GM18868 (cell line): ENCODE measurements around the gene SHROOM3.

Experiments used
- ATAC-seq: cut with Tn5 transposase; IDR thresholded peaks from one replicate; pipeline ENCODE4 v1.9.1; 2021; ENCODE audit warnings: mild to moderate bottlenecking, moderate library complexity; ENCODE audit not compliant: unreplicated experiment

SHROOM3 gene

DNA sequence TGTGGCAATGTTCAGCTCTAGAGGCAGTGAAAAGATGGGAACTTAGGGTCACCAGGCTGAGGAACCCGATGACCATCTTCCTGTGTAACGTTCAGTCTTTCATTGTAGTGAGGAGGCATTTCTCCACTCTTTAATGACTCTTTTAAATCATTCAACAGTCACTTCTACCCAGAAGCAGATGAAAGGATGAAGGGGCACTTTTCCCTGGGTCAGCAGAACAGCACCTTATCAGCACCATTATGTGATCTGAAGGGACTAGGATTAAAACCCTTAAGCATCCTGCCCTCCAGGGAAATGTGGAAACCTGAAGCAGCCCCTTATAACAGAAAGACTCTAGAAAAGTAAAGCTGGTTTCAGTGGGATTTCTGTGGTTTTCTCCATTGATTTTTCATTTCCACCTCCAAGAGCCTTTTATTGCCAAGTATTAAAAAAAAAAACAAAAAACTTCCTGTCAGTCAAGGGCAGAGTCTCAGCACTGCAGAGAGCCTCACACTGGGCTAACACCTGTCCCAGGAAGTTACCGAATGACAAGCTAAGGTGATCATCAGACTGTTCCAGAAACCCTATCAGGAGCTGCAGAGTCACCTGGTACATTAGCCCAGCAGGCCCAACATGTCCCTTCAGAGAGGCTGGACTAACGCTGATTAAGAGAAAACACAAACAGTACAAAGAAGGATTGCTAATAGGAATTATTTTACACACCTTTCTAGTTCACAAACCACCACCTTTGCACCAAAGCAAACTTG, 185.9 kb downstream of the SHROOM3 start:
- ATAC-seq = no peak

DNA sequence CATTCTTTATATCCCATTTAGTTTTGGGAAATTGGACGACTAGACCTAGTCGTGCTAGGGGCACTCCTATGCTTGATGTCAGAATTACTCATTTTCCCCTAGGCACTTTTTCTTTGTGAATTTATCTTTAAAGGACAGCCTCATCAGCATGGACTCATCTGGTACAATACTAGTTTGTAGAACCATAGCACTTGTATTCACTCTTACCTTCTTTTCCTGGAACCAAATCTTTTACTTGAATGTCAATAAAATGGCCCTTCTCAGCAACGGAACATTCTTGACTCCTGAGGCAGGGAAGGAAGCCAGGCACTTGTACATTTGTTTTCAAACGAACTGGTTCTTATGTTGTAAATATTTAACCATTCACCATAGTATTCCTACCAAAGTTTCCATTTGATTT, 187.1 kb downstream of the SHROOM3 start:
- no peak for ATAC-seq

DNA sequence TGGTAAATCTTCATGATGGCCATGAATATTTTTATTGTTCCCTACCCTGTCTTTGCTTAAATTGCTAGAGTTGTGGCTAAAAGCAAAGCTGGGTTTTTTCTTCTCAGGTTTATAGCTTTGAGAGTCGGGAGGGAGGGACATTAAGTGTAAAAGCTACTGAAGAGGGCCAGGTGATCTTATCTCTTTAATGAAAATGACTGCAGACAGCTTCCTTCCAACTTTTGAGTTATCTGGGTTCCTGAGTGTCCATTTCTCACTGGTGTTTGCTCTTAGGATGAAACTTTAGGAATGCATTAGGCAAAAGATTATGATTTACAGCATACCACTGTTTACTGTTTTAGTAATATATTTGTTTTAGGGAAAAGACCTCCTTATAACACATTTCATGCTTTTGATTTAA, 187.7 kb downstream of the SHROOM3 start:
- no peak for ATAC-seq

DNA sequence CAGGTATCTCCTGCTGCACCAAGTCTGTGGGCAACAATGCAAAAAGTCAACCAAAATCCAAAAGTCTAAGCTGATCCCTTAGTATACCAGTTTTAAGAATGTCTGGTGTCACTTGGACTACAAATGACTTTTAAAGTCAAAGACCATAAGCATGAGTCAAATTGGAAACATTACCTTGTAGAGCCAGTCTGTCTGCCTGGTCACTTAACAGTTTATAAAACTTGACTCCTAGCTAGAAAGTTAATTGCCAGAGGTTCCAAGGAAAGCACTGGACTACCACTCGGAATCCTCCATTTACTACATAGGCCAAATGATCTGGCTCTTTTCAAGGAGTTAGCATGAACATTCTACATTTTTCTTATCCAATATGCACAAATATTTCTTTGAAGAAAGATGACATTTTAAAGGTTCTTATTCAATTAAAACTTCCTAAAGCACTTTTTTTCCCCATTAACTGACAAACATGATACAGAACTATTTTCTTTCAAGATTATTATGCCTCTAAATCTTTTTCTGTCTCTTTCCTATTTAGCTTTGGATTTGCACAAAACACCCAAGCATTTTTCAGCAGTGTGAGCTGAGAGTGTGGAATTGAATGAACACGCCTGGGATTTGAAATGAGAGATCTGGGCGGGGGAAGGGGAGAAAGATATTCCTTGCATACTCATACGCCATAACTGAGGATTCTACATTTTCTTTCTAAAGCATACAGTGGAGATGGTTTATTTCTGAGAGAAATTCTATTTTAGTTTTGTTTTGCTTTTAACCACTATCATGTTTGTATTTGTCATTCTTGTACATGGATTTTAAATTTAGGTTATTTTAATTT, 188.4 kb downstream of the SHROOM3 start:
- no peak for ATAC-seq

DNA sequence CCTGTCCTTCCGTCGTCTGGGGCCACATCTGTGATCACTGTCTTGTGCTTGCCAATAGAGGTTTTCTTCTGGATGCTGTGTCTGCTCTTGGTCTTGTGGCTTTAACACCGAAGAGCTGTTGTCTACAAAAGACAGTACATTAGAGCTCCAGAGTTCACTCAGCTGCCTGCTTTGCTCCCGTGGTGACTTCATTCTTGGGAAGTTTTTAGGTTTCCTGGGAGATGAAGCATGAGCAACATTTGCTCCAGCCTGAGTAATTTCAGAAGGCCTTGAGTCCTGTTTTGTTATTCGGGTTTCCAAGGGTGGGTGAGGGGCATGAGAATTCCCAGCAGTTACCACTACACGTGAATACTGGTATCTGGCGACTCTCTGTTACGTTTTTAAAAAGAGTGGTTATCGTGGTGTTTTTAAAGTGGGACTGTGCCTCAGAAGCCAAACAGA, 189.2 kb downstream of the SHROOM3 start:
- no peak for ATAC-seq

DNA sequence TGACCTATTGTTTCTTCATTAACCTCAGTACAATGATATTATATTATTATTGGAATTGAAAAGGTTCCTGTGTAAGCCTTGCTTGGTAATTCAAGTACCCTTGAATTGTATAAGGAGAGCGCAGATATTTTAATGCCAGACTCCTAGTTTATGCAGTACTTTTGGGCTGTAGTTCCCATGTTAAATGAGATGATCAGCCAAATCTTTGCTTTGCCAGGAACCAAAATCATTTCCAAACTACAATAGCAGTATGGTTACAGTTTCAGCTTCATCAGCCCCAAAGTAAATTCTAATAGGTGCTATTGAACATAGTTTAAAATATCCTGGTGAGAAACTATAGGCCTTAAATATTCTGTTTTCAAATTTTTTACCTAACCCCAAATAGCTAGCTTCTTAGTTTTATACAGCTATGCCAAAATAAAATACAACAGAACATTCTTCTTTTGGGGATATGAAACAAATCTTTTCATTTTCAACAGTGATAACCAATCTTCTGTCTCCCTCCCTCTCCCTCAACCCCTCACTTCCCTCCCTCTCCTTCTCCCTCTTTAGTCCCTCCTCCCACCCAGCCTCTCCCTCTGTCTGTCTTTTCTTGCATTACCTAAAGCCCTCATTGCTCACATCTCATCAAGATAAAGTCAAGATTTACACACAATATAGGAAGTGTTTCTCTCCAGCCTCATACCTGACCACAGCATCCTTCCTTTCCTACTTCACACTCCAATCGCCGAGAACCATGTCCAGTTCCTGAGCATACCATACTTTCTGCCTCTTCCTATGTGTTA, 190.1 kb downstream of the SHROOM3 start:
- no peak for ATAC-seq

DNA sequence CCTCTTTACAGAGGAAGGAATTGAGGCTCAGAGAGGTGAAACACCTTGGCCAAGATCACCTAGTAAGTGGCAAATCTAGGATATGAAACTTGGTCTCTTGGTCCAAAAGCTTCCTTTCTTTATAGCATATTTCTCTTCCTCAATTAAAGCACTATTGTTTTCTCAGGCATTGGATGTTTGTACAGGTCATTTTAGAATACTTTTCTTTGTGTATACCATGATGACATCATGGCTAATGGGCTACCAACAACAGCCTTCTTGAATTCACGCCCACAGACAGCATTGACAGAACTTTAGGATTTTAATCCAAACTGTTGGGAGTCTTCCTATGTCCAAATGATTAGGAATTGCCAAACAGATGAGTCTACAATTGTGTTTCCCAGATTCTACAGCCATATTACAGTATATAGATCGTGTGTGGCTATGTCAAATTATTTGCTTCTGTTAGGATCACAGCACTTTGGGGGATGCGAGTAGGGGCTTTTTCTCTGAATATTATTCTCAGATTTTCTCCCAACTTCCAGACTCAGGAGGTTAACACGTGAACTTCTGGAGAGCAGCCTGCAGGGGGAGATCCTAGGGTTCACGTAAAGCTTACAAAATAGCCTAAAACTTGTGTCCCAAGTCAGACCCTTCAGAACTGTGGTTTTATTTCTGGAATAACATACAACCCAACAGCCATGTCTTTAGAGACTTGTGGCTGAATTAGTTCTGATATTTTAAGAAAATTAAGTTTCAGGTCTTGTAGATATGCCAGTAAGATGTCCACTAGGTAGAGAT, 191.8 kb downstream of the SHROOM3 start:
- ATAC-seq = no peak

DNA sequence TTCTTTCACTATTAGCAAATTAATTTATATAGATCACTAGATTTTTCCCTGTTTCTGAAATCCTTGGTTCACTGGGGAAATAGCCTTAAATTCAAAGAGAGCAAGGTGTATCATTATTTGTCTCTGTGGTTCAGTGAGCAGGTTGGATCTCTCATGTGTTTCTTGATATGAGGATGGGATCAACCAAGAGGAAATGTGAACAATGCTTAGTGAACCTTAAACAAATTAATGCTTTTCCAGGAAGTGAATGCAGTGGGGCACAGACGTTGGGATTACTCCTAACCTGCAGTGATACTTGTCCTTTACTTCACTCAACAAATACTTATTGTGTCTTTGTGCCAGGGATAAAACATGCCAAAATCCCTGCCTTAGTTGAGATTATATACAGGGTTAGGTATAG, 193.2 kb downstream of the SHROOM3 start:
- ATAC-seq = no peak

DNA sequence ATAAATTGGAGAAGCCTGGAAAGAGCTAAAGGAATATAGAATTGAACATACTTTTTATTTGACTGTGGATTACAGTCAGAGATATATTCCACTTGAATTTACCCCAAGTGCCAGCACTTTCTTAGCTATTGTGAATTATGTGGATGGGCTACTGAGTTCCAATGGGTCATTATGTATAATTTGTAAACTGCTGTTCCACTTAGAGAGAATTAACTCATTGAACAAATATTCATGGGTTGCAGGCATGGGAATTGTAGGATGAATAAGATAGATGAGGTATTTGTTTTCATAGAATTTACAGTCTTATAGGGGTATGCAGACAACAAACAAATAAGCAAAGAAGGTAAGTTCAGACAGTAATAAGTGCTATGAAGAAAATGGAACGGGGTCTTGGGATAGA, 195.7 kb downstream of the SHROOM3 start:
- ATAC-seq = no peak

DNA sequence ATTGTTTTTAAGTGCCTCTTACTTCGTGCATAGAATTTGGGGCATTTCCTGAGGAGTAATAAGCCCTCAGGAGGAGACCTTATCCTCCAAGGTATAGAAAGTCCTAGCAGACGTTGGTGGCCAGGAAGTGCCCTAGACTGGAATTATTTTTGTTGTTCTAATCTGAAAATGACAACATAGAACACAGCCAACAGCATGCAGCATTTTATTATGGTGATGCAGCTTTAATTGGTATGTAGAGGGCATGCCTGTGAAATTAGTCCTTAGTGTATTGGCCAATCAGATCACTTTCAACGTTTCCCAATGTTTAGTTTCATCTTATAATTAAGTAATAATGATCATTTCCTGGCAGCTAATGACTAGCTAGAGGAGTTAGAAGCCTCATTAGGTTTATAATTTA, 199.2 kb downstream of the SHROOM3 start:
- no peak for ATAC-seq

DNA sequence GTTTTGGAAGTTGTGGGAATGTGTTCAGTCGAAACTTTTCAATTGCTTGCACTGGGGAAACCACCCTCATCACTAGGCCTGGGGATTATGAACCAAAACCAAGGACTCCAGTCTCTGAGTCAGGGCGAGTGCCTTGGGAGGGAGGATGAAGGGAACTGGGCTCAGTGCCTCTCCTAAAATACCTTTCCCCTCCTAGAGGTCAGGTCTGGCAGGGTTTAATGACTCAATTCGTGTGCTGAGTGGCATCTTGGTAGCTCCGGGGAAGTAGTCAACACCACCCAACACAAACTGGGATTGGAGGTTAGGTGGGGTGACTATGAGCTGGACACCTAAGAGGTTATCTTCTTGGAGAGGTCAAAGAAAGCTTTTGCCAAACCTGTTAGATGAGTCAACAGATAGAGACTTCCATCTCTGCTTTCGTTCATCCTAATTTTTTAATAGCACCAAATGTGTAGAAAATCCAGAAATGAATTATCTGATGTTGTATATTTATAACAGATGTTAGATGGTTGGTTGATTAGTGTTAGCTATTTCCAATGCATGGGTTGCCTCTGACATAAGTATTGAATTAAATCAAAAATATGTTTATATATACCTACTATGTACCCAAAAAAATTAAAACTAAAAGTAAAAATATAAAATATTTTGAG, 202.8 kb downstream of the SHROOM3 start:
- no peak for ATAC-seq

DNA sequence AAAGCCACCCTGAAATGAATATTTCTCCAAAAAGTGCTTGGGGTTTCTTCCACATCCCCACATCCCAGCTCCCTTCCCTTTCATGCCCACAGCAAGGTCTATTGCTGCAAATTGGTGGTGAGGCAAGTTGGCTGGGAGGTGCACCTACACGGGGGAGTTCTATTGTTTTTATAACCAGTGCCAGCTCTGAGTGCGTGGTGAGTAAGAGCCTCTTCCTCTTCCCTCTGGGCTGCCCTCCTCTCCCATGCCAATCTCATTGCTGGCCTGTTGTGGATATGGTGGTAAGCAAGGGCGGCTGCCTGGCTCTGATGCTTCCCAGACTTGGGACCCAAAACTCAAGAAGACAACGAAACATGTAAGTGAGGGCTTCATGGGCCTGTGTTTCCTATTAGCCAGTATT, 204.3 kb downstream of the SHROOM3 start:
- no peak for ATAC-seq

DNA sequence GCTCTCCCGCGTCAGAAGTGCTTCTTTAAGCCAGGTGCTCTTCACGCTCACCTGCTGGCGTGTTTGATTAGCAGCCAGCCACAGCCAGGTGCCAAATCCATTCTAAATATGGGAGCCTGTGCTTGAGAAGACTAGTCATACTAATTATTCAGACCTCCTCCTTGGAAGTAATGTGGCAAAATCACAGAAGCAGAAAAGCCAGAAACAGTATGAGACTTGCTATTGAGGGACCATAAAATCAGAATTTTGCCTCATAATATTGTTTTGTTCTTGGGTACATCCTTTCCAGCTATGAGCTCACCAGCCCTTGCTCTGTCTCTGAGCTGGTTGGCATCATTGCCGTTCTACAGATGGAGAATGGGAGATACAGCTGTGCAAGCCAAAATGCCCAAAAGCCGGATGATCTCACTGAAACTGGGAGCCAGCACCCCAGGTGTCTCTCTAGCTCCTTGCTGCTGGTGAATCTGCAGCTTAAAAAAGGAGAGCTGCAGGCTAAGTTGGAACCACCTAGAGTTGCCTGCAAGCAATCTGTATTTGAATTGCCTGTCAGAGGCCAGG, 205.4 kb downstream of the SHROOM3 start:
- ATAC-seq = no peak

DNA sequence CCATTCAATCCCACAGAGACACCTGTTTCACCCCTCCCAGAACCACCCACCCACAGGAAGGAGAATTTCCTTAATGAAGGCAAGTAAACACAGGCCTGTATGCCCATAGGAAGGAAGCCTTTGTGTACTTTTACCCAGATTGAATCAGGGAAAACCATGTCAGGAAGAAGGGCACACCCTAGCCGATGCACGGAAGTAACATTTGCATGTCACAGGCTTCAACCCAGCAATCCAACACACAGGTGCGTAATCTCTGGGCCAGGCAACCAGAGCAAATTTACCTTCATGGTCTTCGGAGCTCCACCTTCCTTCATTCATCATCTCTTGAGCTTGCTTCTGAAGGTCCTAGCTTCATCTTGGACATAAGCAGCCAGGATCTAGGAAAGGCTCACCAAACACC, 206.3 kb downstream of the SHROOM3 start:
- ATAC-seq = no peak

DNA sequence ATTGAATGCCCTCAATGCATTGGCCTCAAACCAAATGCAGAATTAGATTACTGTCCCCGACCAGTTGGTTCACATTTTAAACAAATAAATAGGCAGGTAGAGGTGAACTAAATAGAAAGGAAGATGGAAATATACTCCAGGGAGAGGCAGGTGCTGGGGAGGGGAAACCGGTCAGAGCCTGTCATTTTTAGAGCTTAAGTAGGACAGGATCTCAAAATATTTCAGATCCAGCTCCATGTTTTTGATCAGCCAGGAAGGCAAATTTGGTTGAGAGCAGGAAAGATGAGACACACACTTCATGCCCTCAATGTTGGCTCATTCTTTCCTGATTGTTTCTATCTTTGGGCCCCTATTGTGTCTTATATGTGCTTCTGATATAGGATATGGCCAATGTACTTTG, 206.7 kb downstream of the SHROOM3 start:
- ATAC-seq = no peak

DNA sequence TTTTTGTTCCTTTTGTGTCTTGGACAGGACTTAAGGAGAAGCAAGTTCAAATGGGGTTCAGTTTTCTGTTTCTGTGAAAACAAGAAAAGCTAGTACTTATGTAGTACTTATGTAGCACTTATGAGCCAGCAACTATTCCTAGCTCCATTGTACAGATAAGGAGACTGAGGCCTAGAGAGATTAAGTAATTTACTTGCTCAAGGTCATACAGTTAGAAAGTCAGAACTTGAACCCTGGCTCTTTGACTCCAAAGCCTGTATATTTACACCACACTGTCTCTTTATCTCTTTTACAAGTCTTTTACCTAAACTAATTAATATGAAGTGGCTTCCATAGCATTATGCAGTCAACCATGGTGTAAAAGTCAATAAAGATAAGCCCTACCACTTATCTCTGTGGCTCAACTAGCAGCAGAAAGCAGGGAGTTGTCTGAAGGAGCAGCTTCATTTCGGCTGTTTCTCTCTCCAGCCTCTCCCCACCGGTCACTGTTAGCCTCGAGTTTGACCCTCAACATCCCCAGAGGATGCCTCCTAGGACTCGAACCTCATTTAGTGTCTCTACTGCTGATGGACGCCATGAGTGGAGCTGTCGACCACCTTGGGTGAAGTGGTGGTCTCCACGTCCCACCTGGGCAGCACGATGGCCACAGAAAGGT, 209.9 kb downstream of the SHROOM3 start:
- no peak for ATAC-seq

DNA sequence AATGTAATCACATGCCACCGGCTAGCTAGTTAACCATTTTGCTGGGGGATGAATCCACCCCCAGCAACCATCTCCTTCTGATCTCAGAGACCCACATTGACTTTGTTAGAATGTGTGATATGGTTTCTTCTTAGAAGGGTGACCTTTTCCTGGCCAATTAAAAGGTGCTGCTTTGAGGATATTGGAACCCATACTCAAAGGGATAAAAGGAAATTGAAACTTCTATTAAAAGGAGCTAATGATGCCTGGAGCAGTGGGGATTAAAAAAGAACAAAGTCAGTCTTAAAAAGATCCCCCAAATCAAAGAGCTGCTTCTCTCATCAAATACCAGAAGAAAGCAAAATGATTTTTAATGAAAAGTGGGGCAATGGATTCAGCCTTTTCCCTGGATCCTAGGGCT, 214.1 kb downstream of the SHROOM3 start:
- no peak for ATAC-seq

DNA sequence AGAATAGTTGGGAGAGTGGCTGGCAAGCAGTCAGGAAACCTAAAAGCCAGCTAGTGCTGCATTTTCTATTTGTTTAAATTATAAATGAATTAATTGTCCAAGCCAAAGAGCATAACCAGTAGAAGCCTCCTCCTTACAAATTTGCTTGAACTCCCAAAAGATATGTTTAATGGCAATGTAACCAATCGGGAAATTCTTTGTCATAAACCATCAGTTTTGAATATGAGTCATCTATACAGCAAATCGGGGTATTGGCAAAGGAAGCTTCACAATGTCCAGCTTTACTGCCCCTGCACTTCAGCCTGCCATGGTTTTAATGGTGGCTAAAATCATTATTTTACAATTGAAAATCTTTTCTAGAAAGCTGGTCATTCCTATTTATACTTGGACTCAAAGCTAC, 216.6 kb downstream of the SHROOM3 start:
- no peak for ATAC-seq

DNA sequence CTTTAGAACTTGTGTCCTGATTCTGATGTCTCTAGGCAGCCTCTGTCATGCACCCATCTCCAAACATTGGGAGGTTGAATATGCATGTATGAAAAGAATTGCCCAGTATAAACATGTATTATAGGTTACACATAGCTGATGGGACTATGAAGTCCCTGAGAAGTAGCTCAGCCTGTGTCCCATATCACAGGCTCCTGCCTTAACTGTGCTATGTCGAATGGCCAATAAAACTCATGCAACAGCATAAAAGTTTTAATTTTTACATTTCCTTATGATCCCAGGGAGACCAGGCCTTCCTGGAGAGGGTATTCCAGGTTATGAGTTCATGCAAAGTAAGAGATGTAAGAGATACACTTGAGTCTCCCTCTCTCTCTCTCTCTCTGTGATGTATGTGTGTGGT, 217.4 kb downstream of the SHROOM3 start:
- no peak for ATAC-seq
